K562 treated with DMSO at 1 percent for 24 hours (cell line): ENCODE data around the gene KRT84. TPM values are rescaled to one million over a fixed set of nuclear protein-coding genes. Genes with fewer than 3 reads are reported as not detected.

Experiments used
- total RNA-seq: library from RNA; unstranded; fragments of 300-600 nt; gene quantifications from 2 replicates; pipeline ENCODE4 v1.2.3, GENCODE V29; 2022; ENCODE audit warnings: low read depth; ENCODE audit not compliant: insufficient read depth

KRT84 gene
- not detected in 2 replicates for total RNA-seq

GRCh38 chr12:52385226-52385702 lies at the start of gene KRT84:
Gene KRT84, minus strand, starts transcription at chr12:52385652. Its CDS starts 67 bp downstream, at chr12:52385585.

GRCh38 chr12:52434081-52434733 lies 48.8 kb upstream of the KRT84 start, which contains the start of gene KRT75:
Gene KRT75, minus strand, starts transcription at chr12:52434371. Its CDS starts 67 bp downstream, at chr12:52434304.

GRCh38 chr12:52405922-52406385 lies 20.5 kb upstream of the KRT84 start, which contains the start of gene KRT82:
Gene KRT82, minus strand, starts transcription at chr12:52406335. Its CDS starts 58 bp downstream, at chr12:52406277.

GRCh38 chr12:52366738-52367485 lies 18.5 kb downstream of the KRT84 start, which contains the start of gene KRT85:
Gene KRT85, minus strand, starts transcription at chr12:52367481. Its CDS starts 76 bp downstream, at chr12:52367405.

Other genes with a start within 250 kb of the KRT84 start
- gene KRT80, start 193.6 kb downstream of the KRT84 start, total RNA-seq, result not detected in 2 replicates
- gene KRT7, start 152.4 kb downstream of the KRT84 start, total RNA-seq, result not detected in 2 replicates
- 0.45 TPM in 1 of 2 replicates, not detected in the other for gene KRT86, start 111.0 kb downstream of the KRT84 start, total RNA-seq
- 0.19 and 0.34 TPM in 2 replicates for gene KRT81, start 94.1 kb downstream of the KRT84 start, total RNA-seq
- gene KRT83, start 64.3 kb downstream of the KRT84 start, total RNA-seq, result not detected in 2 replicates
- gene KRT85, start 18.2 kb downstream of the KRT84 start, total RNA-seq, result not detected in 2 replicates
- not detected in 2 replicates for gene KRT82, start 20.7 kb upstream of the KRT84 start, total RNA-seq
- gene KRT75, start 48.7 kb upstream of the KRT84 start, total RNA-seq, result not detected in 2 replicates
- not detected in 2 replicates for gene KRT6B, start 66.5 kb upstream of the KRT84 start, total RNA-seq
- gene KRT6C, start 88.2 kb upstream of the KRT84 start, total RNA-seq, result not detected in 2 replicates
- gene KRT6A, start 107.6 kb upstream of the KRT84 start, total RNA-seq, result not detected in 2 replicates
- gene KRT5, start 134.7 kb upstream of the KRT84 start, total RNA-seq, result not detected in 2 replicates
- not detected in 2 replicates for gene KRT71, start 167.5 kb upstream of the KRT84 start, total RNA-seq
- not detected in 2 replicates for gene KRT74, start 188.2 kb upstream of the KRT84 start, total RNA-seq
- not detected in 2 replicates for gene KRT72, start 215.8 kb upstream of the KRT84 start, total RNA-seq
- gene KRT73, start 232.9 kb upstream of the KRT84 start, total RNA-seq, result 0.27 TPM in 1 of 2 replicates, not detected in the other